Liver (tissue), 9 donors: ENCODE data around the gene RAPGEF6. TPM values are rescaled to one million over a fixed set of nuclear protein-coding genes. Genes with fewer than 3 reads are reported as not detected.

Experiments
- DNase-seq: peaks from one replicate; pipeline ENCODE4 v3.0.0-alpha.2; 2017; ENCODE audit warnings: low spot score
- H3K27ac ChIP-seq, 2 donors: one replicate each; pipeline ENCODE4 v1.7.0; 2013; ENCODE audit warnings: inconsistent platforms in 2 of 2, low read length in 2 of 2, control low read depth in 1 of 2, low read depth in 1 of 2, mild to moderate bottlenecking in 1 of 2
- H3K27me3 ChIP-seq, 4 donors: one replicate each; pipeline versions ENCODE4 v1.6.1 to v1.7.0; 2013; ENCODE audit warnings: low read length in 3 of 4, inconsistent platforms in 1 of 4, mild to moderate bottlenecking in 1 of 4, moderate library complexity in 1 of 4; ENCODE audit not compliant: control insufficient read depth in 4 of 4, insufficient read depth in 4 of 4
- H3K36me3 ChIP-seq, 4 donors: one replicate each; pipeline versions ENCODE4 v1.6.1 to v1.7.0; 2013; ENCODE audit warnings: low read length in 3 of 4, mild to moderate bottlenecking in 3 of 4, low read depth in 1 of 4, moderate library complexity in 1 of 4; ENCODE audit not compliant: control insufficient read depth in 4 of 4, insufficient read depth in 3 of 4
- H3K4me1 ChIP-seq, 4 donors: one replicate each; pipeline versions ENCODE4 v1.6.1 to v1.7.0; 2013; ENCODE audit warnings: low read length in 3 of 4, mild to moderate bottlenecking in 3 of 4, moderate library complexity in 1 of 4; ENCODE audit not compliant: control insufficient read depth in 4 of 4, insufficient read depth in 4 of 4
- H3K4me3 ChIP-seq, 3 donors: one replicate each; pipeline versions ENCODE4 v1.6.1 to v1.7.0; 2013; ENCODE audit warnings: low read length in 3 of 3, control low read depth in 1 of 3, low read depth in 1 of 3, mild to moderate bottlenecking in 1 of 3
- H3K9ac ChIP-seq, 2 donors: one replicate each; pipeline ENCODE4 v1.7.0; 2013; ENCODE audit warnings: low read length in 2 of 2, mild to moderate bottlenecking in 2 of 2, moderate library complexity in 2 of 2, control low read depth in 1 of 2, low read depth in 1 of 2
- H3K9me3 ChIP-seq, 4 donors: one replicate each; pipeline versions ENCODE4 v1.6.1 to v1.7.0; 2013; ENCODE audit warnings: low read length in 3 of 4; ENCODE audit not compliant: control insufficient read depth in 4 of 4
- EGR1 ChIP-seq, 2 donors: IDR thresholded peaks; 2 replicates each; pipeline ENCODE4 v1.6.1; 2016 to 2018; ENCODE audit warnings: antibody characterized with exemption in 2 of 2, low read depth in 2 of 2
- FOXA1 ChIP-seq: IDR thresholded peaks from 2 replicates; pipeline ENCODE4 v1.6.1; 2016; ENCODE audit warnings: antibody characterized with exemption
- FOXA2 ChIP-seq: IDR thresholded peaks from 2 replicates; pipeline ENCODE4 v1.6.1; 2016; ENCODE audit warnings: antibody characterized with exemption
- GABPA ChIP-seq, 2 donors: IDR thresholded peaks in 1 of 2; conservative IDR thresholded peaks in 1 of 2; 2 replicates each; pipeline ENCODE4 v1.6.1; 2016; ENCODE audit warnings: antibody characterized with exemption in 2 of 2, mild to moderate bottlenecking in 1 of 2, moderate library complexity in 1 of 2
- HNF4A ChIP-seq, 2 donors: conservative IDR thresholded peaks; 2 replicates each; pipeline ENCODE4 v1.6.1; 2016; ENCODE audit warnings: antibody characterized with exemption in 2 of 2, mild to moderate bottlenecking in 2 of 2
- HNF4G ChIP-seq: IDR thresholded peaks from 2 replicates; pipeline ENCODE4 v1.6.1; 2016; ENCODE audit warnings: antibody characterized with exemption
- JUND ChIP-seq, 2 donors: IDR thresholded peaks; 2 replicates each; pipeline ENCODE4 v1.6.1; 2016; ENCODE audit warnings: antibody characterized with exemption in 2 of 2
- NR2F2 ChIP-seq: IDR thresholded peaks from 2 replicates; pipeline ENCODE4 v1.6.1; 2016; ENCODE audit warnings: antibody characterized with exemption
- RAD21 ChIP-seq, 2 donors: IDR thresholded peaks; 2 replicates each; pipeline ENCODE4 v1.6.1; 2016; ENCODE audit warnings: antibody characterized with exemption in 2 of 2, mild to moderate bottlenecking in 2 of 2
- RXRA ChIP-seq, 2 donors: IDR thresholded peaks; 2 replicates each; pipeline ENCODE4 v1.6.1; 2017 to 2018; ENCODE audit warnings: antibody characterized with exemption in 2 of 2, mild to moderate bottlenecking in 1 of 2
- SP1 ChIP-seq: IDR thresholded peaks from 2 replicates; pipeline ENCODE4 v1.6.1; 2018; ENCODE audit warnings: antibody characterized with exemption, mild to moderate bottlenecking
- TAF1 ChIP-seq: conservative IDR thresholded peaks from 2 replicates; pipeline ENCODE4 v1.6.1; 2016; ENCODE audit warnings: antibody characterized with exemption, mild to moderate bottlenecking
- YY1 ChIP-seq: IDR thresholded peaks from 2 replicates; pipeline ENCODE4 v1.6.1; 2016; ENCODE audit warnings: antibody characterized with exemption, mild to moderate bottlenecking
- WGBS: extraction: QIAGEN DNeasy Blood & Tissue Kit; methylation state at CpG from one replicate; pipeline ENCODE4 v1.1.7; 2013; 5-methylcytosine and 5-hydroxymethylcytosine counted together
- polyA plus RNA-seq, 2 donors: library from polyadenylated mRNA; stranded (reverse) in 1 of 2; unstranded in 1 of 2; fragments of 200-250 nt in 1 of 2; fragments of >200 nt in 1 of 2; fragmentation: Nextera tagmentation in 1 of 2; extraction: Ambion mirVana in 1 of 2; gene quantifications; one replicate each; pipeline versions ENCODE4 v1.2.1 to v1.2.3, GENCODE V29; 2013 to 2015
- total RNA-seq, 2 donors: library from RNA; depleted of rRNA; stranded (reverse); fragments of >200 nt; gene quantifications; one replicate each; pipeline ENCODE4 v1.2.3, GENCODE V29; 2014
- TF ChIP-seq, protein P1 (sequence below): IDR thresholded peaks from 2 replicates; pipeline ENCODE4 v1.6.1; 2016; ENCODE audit warnings: antibody characterized with exemption
- TF ChIP-seq, protein P2 (sequence below): fragments of 150-350 bp; IDR thresholded peaks from 2 replicates; pipeline ENCODE4 v1.5.1; 2017; ENCODE audit warnings: improper control_type of control experiment, low read depth, low read length; ENCODE audit not compliant: missing input control
- TF ChIP-seq, protein P3 (sequence below): IDR thresholded peaks from 2 replicates; pipeline ENCODE4 v1.6.1; 2016; ENCODE audit warnings: antibody characterized with exemption
- TF ChIP-seq, protein P4 (sequence below): IDR thresholded peaks from 2 replicates; pipeline ENCODE4 v1.6.1; 2016; ENCODE audit warnings: antibody characterized with exemption
- TF ChIP-seq, protein P5 (sequence below): IDR thresholded peaks from 2 replicates; pipeline ENCODE4 v1.6.1; 2016; ENCODE audit warnings: antibody characterized with exemption, mild to moderate bottlenecking
- donor health status: healthy.
- donor health status: healthy.
- donor health status: healthy.
- donor health status: healthy.
- donor health status: healthy.

RAPGEF6 gene
- total and polyA plus RNA-seq, 4 donors: 1.7 to 16.1 (median 8.6) TPM

DNA sequence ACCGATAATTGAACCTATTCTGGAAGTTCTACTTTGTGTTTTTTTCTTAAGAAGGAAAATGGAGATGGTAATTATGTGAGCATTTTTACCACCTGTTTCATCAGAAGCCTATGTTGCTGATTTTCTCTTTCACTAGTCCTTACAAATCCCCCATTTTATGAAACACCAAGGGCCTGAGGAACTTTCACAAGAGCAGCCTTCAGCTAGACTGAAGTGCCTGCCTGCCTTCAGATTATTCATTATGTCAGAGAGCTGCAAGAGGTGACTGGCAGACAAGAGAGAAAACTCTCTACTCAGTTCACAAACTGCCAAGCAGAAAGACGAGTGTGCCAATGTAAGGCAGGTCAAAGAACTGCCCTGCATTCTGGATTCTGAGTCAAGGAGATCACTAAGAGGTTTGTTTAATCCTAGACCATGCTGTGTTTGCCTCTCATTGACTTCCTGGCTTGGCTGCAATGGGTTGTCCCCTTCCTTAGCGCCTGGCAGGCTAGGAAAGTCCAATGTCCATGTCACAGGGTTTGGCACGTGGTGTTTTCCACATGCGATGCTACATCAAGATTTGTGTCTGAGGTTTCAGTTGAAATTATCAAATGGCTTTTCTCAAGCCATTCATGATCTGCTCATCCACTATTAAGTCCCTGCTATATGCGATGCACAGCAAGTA is 227.9 kb downstream of the RAPGEF6 start (continued):
- TF ChIP-seq SP1: peak; percentile 57
- TF ChIP-seq, protein P1, sequence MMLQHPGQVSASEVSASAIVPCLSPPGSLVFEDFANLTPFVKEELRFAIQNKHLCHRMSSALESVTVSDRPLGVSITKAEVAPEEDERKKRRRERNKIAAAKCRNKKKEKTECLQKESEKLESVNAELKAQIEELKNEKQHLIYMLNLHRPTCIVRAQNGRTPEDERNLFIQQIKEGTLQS: no peak
- peak; percentile 8 to 46 for TF ChIP-seq RAD21 (IDR thresholded peaks at IDR 0.05)
- TF ChIP-seq JUND (IDR thresholded peaks at IDR 0.05): no peak

DNA sequence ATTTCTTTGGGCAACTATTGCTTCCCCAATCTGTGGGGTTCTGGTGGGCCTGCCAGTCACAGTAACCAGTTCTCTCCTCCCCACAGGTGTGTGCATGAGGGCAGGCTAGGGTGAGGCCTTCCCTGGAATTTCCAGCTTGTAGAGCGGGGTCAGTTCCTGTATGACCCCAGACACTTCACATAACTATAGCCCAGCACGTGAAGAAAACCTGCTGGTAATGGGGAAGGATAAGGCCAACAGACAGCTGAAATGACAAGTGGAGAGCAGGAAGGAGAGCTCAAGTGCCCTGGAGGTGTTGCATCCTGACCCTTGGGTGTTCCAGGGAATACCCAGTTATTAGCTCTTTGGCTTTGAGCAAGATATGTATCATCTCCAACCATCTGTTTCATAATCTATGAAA is 229.0 kb downstream of the RAPGEF6 start:
- DNase-seq: no peak
- Histone ChIP-seq H3K4me1 (peaks cover 0 to 8% (median 5%) of the 10 kb centered on the region in 4 donors), H3K27me3 (no peaks in the 10 kb centered on the region), H3K4me3 (no peak overlapping the region), H3K36me3 (peaks cover 0 to 3% (median under 1%) of the 10 kb centered on the region in 4 donors), H3K9ac (no peak overlapping the region), H3K9me3 (peaks cover 0 to 8% (median 2%) of the 10 kb centered on the region in 4 donors), H3K27ac (no peak overlapping the region)
- TF ChIP-seq RXRA (IDR thresholded peaks at IDR 0.05): no peak
- no peak for TF ChIP-seq RAD21 (IDR thresholded peaks at IDR 0.05)
- TF ChIP-seq, protein P2, sequence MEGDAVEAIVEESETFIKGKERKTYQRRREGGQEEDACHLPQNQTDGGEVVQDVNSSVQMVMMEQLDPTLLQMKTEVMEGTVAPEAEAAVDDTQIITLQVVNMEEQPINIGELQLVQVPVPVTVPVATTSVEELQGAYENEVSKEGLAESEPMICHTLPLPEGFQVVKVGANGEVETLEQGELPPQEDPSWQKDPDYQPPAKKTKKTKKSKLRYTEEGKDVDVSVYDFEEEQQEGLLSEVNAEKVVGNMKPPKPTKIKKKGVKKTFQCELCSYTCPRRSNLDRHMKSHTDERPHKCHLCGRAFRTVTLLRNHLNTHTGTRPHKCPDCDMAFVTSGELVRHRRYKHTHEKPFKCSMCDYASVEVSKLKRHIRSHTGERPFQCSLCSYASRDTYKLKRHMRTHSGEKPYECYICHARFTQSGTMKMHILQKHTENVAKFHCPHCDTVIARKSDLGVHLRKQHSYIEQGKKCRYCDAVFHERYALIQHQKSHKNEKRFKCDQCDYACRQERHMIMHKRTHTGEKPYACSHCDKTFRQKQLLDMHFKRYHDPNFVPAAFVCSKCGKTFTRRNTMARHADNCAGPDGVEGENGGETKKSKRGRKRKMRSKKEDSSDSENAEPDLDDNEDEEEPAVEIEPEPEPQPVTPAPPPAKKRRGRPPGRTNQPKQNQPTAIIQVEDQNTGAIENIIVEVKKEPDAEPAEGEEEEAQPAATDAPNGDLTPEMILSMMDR: no peak
- no peak for TF ChIP-seq HNF4G
- no peak for TF ChIP-seq NR2F2
- no peak for TF ChIP-seq FOXA1
- no peak for TF ChIP-seq SP1
- 91% methylated on average over 2 of the region's 2 CpGs for WGBS

DNA sequence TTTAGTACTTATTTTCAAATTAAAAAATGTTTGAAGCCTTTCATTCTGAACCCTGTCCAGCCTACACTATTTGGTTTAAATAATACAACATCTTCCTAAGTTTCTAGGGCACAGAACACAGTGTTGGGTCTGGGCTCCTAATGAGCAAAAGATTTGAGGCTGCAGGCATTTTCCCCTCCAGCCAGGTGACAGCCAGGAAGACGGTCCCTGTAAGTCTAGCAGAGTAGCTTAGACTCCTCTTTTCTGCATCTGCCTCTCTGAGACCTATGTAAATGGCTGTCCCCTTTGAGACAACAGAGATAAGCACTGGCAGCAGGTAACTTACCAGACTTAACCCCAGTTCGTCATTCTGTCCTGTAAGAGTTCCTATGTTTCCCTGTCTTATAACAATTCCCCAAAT is 229.4 kb downstream of the RAPGEF6 start:
- no peak for DNase-seq

More for the DNA sequence above, 229.4 kb downstream of the RAPGEF6 start:
- WGBS: 96% methylated on average over 2 of the region's 2 CpGs
- peaks cover 0 to 3% (median under 1%) of the 10 kb centered on the region in 4 donors for H3K36me3 ChIP-seq
- peaks cover 0 to 8% (median 5%) of the 10 kb centered on the region in 4 donors for H3K4me1 ChIP-seq
- H3K9me3 ChIP-seq: peaks cover 0 to 8% (median 2%) of the 10 kb centered on the region in 4 donors
- no peak overlapping the region for H3K9ac ChIP-seq
- no peak overlapping the region for H3K4me3 ChIP-seq
- H3K27ac ChIP-seq: no peak overlapping the region
- no peaks in the 10 kb centered on the region for H3K27me3 ChIP-seq
- no peak for TF ChIP-seq YY1
- TF ChIP-seq, protein P3, sequence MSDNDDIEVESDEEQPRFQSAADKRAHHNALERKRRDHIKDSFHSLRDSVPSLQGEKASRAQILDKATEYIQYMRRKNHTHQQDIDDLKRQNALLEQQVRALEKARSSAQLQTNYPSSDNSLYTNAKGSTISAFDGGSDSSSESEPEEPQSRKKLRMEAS: no peak
- TF ChIP-seq JUND (IDR thresholded peaks at IDR 0.05): no peak
- TF ChIP-seq FOXA2: no peak
- TF ChIP-seq, protein P1: no peak
- TF ChIP-seq HNF4G: no peak
- TF ChIP-seq, protein P4, sequence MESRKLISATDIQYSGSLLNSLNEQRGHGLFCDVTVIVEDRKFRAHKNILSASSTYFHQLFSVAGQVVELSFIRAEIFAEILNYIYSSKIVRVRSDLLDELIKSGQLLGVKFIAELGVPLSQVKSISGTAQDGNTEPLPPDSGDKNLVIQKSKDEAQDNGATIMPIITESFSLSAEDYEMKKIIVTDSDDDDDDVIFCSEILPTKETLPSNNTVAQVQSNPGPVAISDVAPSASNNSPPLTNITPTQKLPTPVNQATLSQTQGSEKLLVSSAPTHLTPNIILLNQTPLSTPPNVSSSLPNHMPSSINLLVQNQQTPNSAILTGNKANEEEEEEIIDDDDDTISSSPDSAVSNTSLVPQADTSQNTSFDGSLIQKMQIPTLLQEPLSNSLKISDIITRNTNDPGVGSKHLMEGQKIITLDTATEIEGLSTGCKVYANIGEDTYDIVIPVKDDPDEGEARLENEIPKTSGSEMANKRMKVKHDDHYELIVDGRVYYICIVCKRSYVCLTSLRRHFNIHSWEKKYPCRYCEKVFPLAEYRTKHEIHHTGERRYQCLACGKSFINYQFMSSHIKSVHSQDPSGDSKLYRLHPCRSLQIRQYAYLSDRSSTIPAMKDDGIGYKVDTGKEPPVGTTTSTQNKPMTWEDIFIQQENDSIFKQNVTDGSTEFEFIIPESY: no peak
- no peak for TF ChIP-seq RXRA (IDR thresholded peaks at IDR 0.05)
- no peak for TF ChIP-seq FOXA1
- TF ChIP-seq TAF1: no peak
- no peak for TF ChIP-seq GABPA (IDR thresholded peaks at IDR 0.05 in 1 of 2, conservative IDR thresholded peaks at IDR 0.05 in 1 of 2)
- TF ChIP-seq, protein P2: no peak
- TF ChIP-seq HNF4A (conservative IDR thresholded peaks at IDR 0.05): no peak
- TF ChIP-seq NR2F2: no peak
- TF ChIP-seq EGR1 (IDR thresholded peaks at IDR 0.05; ENCODE audit: low read depth in 2 of 2): no peak
- no peak for TF ChIP-seq RAD21 (IDR thresholded peaks at IDR 0.05)
- TF ChIP-seq, protein P5, sequence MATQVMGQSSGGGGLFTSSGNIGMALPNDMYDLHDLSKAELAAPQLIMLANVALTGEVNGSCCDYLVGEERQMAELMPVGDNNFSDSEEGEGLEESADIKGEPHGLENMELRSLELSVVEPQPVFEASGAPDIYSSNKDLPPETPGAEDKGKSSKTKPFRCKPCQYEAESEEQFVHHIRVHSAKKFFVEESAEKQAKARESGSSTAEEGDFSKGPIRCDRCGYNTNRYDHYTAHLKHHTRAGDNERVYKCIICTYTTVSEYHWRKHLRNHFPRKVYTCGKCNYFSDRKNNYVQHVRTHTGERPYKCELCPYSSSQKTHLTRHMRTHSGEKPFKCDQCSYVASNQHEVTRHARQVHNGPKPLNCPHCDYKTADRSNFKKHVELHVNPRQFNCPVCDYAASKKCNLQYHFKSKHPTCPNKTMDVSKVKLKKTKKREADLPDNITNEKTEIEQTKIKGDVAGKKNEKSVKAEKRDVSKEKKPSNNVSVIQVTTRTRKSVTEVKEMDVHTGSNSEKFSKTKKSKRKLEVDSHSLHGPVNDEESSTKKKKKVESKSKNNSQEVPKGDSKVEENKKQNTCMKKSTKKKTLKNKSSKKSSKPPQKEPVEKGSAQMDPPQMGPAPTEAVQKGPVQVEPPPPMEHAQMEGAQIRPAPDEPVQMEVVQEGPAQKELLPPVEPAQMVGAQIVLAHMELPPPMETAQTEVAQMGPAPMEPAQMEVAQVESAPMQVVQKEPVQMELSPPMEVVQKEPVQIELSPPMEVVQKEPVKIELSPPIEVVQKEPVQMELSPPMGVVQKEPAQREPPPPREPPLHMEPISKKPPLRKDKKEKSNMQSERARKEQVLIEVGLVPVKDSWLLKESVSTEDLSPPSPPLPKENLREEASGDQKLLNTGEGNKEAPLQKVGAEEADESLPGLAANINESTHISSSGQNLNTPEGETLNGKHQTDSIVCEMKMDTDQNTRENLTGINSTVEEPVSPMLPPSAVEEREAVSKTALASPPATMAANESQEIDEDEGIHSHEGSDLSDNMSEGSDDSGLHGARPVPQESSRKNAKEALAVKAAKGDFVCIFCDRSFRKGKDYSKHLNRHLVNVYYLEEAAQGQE: no peak
- TF ChIP-seq SP1: no peak
